DOHH2 (cell line): ENCODE results near the gene GIT1.

Source experiments
- H3F3A ChIP-seq: fragments of 200-600 bp; sonication (generic), shearing (Covaris generic); 2 replicates; pipeline ENCODE4 v1.6.0; 2016; ENCODE audit warnings: antibody characterized with exemption, mild to moderate bottlenecking; ENCODE audit not compliant: control insufficient read depth, insufficient read depth
- H3K27ac ChIP-seq: fragments of 200-600 bp; sonication (generic); 2 replicates; pipeline ENCODE4 v1.5.1; 2014; ENCODE audit warnings: low read depth, mild to moderate bottlenecking, low read length, moderate library complexity
- H3K27me3 ChIP-seq: fragments of 200-600 bp; sonication (generic); 2 replicates; pipeline ENCODE4 v1.6.1; 2014; ENCODE audit warnings: mild to moderate bottlenecking, low read length, mixed read lengths; ENCODE audit not compliant: control insufficient read depth
- H3K36me3 ChIP-seq: fragments of 200-600 bp; sonication (generic); 2 replicates; pipeline ENCODE4 v1.6.1; 2014; ENCODE audit warnings: mild to moderate bottlenecking, low read length, moderate library complexity, mixed read lengths; ENCODE audit not compliant: control insufficient read depth
- H3K4me1 ChIP-seq: fragments of 200-600 bp; sonication (generic); 2 replicates; pipeline ENCODE4 v1.6.1; 2014; ENCODE audit warnings: mild to moderate bottlenecking, low read length, mixed read lengths; ENCODE audit not compliant: control insufficient read depth
- H3K4me2 ChIP-seq: fragments of 200-600 bp; sonication (generic); 2 replicates; pipeline ENCODE4 v1.6.0; 2014; ENCODE audit warnings: mild to moderate bottlenecking, low read length, moderate library complexity
- H3K4me3 ChIP-seq: fragments of 200-600 bp; sonication (generic); 2 replicates; pipeline ENCODE4 v1.5.1; 2014; ENCODE audit warnings: mild to moderate bottlenecking, low read length, mixed read lengths
- H3K79me2 ChIP-seq: fragments of 200-600 bp; sonication (generic); 2 replicates; pipeline ENCODE4 v1.6.1; 2014; ENCODE audit warnings: mild to moderate bottlenecking, low read length, mixed read lengths; ENCODE audit not compliant: control insufficient read depth
- H3K9me2 ChIP-seq: fragments of 200-600 bp; sonication (generic); replicated peaks from 2 replicates; pipeline ENCODE4 v1.6.1; 2014; ENCODE audit warnings: mild to moderate bottlenecking, low read length, mixed read lengths; ENCODE audit not compliant: control insufficient read depth
- H3K9me3 ChIP-seq: fragments of 200-600 bp; sonication (generic); 2 replicates; pipeline ENCODE4 v1.6.1; 2014; ENCODE audit warnings: antibody characterized with exemption, low read length, mixed read lengths; ENCODE audit not compliant: control insufficient read depth, insufficient read depth
- H4K20me1 ChIP-seq: fragments of 200-600 bp; sonication (generic); 2 replicates; pipeline ENCODE4 v1.6.0; 2014; ENCODE audit warnings: low read depth, mild to moderate bottlenecking, antibody characterized with exemption, low read length, moderate library complexity; ENCODE audit not compliant: control insufficient read depth, insufficient read depth
- EZH2phosphoT487 ChIP-seq: fragments of 200-600 bp; sonication (generic); IDR thresholded peaks from 2 replicates; pipeline ENCODE4 v1.6.1; 2017; ENCODE audit warnings: borderline replicate concordance, mild to moderate bottlenecking, antibody characterized with exemption, low read length, moderate library complexity, mixed read lengths
- TF ChIP-seq, protein P1 (sequence below): fragments of 200-600 bp; sonication (generic); IDR thresholded peaks from one replicate; pipeline ENCODE4 v1.5.1; 2014; ENCODE audit warnings: antibody characterized with exemption, mild to moderate bottlenecking, low read depth, low read length; ENCODE audit not compliant: poor library complexity, severe bottlenecking

Gene GIT1

GRCh38 chr17:29578626-29579485 lies 10.6 kb downstream of the GIT1 start:
- Histone ChIP-seq H3K4me2 (no peak overlapping the region), H3K79me2 (peaks cover 14% of the 10 kb centered on the region), H3K4me1 (peaks cover 21% of the 10 kb centered on the region), H4K20me1 (no peaks in the 10 kb centered on the region), H3K27me3 (no peaks in the 10 kb centered on the region), H3K27ac (no peak overlapping the region), H3K9me3 (no peaks in the 10 kb centered on the region), H3K4me3 (no peak overlapping the region), H3K9me2 (no peaks in the 10 kb centered on the region), H3K36me3 (peaks cover 92% of the 10 kb centered on the region), H3F3A (no peaks in the 10 kb centered on the region)
- TF ChIP-seq, protein P1, sequence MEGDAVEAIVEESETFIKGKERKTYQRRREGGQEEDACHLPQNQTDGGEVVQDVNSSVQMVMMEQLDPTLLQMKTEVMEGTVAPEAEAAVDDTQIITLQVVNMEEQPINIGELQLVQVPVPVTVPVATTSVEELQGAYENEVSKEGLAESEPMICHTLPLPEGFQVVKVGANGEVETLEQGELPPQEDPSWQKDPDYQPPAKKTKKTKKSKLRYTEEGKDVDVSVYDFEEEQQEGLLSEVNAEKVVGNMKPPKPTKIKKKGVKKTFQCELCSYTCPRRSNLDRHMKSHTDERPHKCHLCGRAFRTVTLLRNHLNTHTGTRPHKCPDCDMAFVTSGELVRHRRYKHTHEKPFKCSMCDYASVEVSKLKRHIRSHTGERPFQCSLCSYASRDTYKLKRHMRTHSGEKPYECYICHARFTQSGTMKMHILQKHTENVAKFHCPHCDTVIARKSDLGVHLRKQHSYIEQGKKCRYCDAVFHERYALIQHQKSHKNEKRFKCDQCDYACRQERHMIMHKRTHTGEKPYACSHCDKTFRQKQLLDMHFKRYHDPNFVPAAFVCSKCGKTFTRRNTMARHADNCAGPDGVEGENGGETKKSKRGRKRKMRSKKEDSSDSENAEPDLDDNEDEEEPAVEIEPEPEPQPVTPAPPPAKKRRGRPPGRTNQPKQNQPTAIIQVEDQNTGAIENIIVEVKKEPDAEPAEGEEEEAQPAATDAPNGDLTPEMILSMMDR = no peak
- no peak for TF ChIP-seq EZH2phosphoT487

DNA sequence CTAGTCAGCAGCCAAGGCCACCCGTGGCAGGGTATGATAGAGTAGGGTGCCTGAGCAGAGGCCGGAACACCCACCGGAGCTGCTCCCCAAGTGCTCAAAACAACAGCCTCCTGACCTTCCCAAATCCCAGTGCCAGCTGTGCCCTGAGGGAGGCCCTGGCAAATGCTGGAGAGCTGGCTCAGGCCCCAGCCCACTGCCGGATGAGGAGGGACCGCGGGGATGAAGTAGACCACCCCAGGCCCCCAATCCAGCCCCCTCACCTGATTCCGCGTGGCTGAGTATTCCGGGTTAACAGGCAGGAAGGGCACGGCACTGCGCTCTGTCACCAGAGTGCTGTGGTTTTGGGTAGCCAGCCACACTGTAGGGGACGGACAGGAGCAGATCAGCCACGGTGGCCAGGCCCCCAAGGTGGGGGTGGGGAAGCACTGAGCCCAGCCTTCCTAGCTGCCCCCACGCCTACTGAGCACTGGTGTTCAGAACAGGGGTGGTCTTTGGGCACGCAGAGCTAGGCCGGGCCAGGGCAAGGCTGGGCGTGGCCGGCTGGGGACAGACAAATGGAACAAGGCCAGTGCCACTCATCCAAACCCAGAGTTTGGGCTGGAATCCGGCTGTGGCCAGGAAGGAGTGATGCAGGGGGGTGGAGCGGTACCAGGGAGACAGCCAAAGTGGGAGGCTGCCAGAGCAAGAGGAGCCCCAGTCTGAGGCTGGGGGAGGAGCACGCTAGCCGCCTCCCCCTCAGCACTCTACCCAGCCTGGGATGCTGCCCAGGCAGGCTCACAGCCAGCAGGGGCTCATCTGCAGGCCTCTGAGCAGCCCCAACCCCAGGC lies 11.8 kb downstream of the GIT1 start:
- H3K27ac ChIP-seq = no peak overlapping the region
- peaks cover 90% of the 10 kb centered on the region for H3K36me3 ChIP-seq
- TF ChIP-seq, protein P1 = no peak
- no peak for TF ChIP-seq EZH2phosphoT487
- no peaks in the 10 kb centered on the region for H3K27me3 ChIP-seq
- peaks cover 1% of the 10 kb centered on the region; the same call in 1 of the 2 replicates for H3K79me2 ChIP-seq
- no peak overlapping the region for H3K4me2 ChIP-seq
- no peaks in the 10 kb centered on the region for H3K9me3 ChIP-seq
- H3K9me2 ChIP-seq = no peaks in the 10 kb centered on the region
- H3K4me1 ChIP-seq = peaks cover 25% of the 10 kb centered on the region
- no peak overlapping the region for H3K4me3 ChIP-seq
- no peaks in the 10 kb centered on the region for H3F3A ChIP-seq
- no peaks in the 10 kb centered on the region for H4K20me1 ChIP-seq

DNA sequence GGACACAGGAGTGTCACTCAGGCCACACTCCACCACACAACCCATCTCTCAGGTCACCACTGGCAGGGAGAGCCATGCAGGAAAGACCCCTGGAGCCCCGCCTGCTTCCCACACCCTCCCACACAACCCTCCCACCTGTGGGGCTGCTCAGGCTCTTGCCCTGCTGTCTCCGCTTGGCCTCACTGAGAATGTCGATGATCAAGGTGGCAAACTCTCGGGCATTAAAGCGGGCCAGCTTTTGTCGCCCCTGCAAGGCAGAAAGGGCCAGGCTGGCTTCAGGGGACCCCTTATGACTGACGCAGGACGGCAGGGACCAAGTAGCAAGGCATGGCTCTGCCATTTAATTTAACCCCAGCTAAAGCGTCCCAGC lies 12.5 kb downstream of the GIT1 start:
- no peaks in the 10 kb centered on the region for H3K9me3 ChIP-seq
- no peak overlapping the region for H3K4me3 ChIP-seq
- H3K9me2 ChIP-seq = no peaks in the 10 kb centered on the region
- no peaks in the 10 kb centered on the region for H3K79me2 ChIP-seq
- peaks cover 25% of the 10 kb centered on the region for H3K4me1 ChIP-seq
- no peak overlapping the region for H3K27ac ChIP-seq
- no peaks in the 10 kb centered on the region for H4K20me1 ChIP-seq
- no peaks in the 10 kb centered on the region for H3K27me3 ChIP-seq
- H3F3A ChIP-seq = no peaks in the 10 kb centered on the region
- H3K4me2 ChIP-seq = no peak overlapping the region
- H3K36me3 ChIP-seq = peaks cover 88% of the 10 kb centered on the region
- TF ChIP-seq, protein P1 = no peak
- no peak for TF ChIP-seq EZH2phosphoT487
